Left kidney (tissue), 2 donors: ENCODE data around the gene NFE2L1. TPM values are rescaled to one million over a fixed set of nuclear protein-coding genes. Genes with fewer than 3 reads are reported as not detected.
A peak's percentile ranks its signal among the peaks of the same experiment; 100 is the strongest.

Experiments
- DNase-seq: peaks from one replicate; pipeline ENCODE4 v3.0.0-alpha.2; 2013
- polyA plus RNA-seq: library from polyadenylated mRNA; unstranded; fragments of 120-200 nt; gene quantifications from one replicate; pipeline ENCODE4 v1.2.1, GENCODE V29; 2013; ENCODE audit not compliant: insufficient read length

The NFE2L1 gene
- polyA plus RNA-seq, 1 donor: 218 TPM

DNA sequence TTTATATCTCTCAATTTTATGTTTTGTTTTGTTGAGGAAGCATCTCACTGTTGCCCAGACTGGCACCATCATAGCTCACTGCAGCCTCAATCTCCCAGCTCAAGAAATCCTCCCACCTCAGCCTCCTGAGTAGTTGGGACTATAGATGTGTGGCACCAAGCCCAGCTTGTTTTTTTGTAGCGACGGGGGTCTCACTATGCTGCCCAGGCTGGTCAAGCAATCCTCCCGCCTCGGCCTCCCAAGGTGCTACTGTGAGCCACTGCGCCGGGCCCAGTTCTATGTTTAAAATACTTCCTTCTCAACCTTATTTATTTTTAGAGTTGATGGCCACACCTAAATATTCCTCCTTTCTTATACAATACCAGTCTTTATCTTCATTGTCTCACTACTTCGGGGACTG lies 1.9 kb upstream of the NFE2L1 start:
- DNase-seq: no peak

DNA sequence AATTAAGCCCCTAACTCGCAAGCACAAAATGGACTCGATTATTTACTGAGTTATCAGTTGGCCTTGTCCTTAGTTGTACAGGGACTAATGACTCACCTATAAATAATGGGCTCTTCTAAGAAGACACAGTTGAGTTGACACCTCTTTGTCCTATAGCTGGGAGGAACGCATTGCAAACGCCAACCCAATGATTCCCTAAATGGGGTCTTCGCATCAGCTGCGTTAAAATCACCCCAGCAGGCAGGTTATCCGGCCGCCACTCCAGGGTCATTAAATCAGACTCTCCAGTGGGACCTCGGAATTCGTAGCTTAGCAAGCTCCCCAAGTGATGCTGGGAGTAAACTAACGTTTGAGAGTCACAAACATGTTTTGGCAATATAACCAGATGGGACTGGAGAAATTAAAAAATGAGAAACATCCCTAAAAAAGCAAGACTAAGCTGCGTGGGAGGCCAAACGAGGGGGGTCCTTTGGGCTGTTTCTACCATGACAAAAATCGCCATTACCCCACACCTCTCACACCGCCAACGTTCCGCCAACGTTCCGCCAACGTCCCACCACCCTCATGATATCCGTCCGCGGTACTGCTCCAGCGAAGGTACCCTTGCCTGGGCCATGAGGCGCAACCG lies 932 bp upstream of the NFE2L1 start:
- no peak for DNase-seq

DNA sequence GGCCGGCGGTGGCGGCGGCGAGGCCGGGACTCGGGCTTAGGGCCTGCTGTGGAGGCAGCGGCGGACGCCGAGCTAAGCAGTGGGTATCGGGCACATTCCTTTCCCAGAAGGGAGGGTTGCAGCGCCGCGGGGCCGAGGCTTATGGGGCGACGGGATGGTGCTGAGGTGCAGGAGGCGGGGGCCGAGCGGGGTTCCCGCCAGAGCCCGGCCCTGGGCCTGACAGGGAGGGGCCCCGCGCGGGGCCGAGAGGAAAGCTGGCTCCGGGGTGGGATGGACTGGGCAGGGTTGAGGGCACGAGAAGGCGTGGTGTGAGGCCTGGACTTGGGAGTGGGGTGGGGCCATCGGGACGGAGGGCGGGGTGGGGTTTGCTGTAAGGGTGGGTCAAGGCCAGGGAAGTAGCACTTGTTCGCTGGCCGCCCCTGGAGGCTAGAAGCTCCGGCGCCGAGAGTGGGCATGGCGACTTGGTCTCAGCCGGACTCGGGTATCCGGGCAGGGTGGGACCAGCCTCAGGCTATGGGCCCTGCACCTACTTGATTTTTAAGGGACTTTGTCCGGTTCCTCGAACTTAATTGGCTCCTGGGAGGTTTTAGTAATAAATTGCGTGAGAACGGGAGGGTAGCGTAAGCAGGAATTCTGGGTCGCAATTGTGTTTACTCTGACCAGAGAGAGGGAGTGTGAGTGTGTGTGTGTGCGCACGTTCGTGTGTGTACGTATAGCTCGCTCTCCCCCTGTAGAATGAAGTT lies 396 bp downstream of the NFE2L1 start:
- peak; percentile 70 for DNase-seq

DNA sequence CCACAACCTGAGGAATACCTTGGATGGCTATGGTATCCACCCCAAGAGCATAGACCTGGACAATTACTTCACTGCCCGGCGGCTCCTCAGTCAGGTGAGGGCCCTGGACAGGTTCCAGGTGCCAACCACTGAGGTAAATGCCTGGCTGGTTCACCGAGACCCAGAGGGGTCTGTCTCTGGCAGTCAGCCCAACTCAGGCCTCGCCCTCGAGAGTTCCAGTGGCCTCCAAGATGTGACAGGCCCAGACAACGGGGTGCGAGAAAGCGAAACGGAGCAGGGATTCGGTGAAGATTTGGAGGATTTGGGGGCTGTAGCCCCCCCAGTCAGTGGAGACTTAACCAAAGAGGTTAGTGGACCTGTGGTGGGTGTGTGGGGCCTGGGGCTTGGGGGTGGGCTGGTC lies 3.1 kb downstream of the NFE2L1 start:
- DNase-seq: no peak

DNA sequence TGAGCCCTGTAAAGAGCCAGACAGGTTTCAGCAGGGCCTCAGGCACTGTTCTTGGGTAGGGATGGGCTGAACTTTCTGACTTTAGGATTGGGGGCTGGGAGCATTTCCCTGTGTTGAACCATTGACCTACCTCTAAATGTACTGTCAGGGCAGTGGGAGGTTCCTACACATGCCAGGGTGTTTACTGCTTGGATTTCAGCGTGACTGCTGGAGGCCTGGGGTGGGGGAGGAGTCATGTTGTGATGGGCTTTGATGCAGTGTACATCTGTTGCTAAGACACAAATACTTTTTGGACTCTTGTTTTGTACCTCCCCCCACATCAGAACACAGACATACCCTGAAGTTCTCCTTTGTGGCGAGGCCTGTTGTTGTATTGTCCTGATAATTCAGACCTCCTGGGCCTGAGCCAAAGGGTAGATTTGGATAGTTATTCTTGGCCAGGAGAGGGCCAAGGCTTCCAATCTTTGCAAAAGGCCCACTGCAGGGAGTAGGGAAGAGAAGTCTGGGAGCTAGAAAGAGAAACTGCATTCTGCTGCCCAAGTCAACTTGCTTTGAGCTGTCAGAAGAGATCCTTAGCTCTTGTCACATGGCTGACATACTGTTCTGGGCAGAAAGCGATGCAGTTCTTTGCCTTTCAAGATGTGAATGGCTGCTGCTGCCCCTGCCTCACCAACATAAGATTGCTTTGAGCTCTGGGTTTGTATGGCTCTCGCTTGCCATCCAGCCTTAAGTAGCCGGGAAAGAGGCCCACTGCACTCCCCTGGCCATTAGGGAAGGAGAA lies 3.7 kb downstream of the NFE2L1 start:
- DNase-seq: peak; percentile 72

DNA sequence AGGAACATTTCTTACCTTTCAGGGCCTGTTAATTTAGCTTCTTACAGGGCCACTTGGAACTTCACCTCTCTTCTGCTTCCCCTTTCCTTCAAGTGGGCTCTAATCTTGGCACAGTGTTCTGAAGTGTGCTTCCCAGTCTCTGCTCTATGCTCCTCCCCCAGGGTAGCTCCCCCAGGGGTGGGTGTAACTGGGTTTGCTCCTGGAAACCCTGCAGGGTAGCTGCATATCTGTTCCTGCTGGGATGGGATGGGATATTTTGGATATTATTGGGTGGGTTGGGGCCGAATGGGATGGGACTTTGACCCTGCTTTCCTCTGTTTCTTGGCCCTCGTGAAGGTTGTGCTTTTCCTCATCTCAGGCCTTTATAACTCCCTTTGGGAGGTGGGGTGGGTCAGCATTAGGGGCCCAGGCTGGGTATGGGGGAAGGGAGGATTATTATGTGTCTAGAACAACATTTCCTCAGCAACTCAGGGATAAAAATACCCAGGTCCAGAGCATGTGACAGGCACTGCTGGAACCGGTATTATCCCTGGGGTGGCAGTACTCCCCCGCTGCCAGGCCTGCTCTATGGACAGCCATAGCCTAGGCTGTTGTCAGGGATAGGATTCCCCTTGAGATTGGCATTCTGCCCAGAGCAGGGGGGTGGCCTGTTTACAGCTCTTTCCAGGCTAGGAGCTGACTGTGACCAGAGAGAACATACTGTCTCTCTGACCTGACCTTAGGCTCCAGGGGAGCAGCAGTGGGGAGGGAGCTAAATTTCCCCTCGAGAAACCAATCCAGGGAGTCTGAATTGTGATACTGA lies 5.0 kb downstream of the NFE2L1 start:
- peak; percentile 77 for DNase-seq

DNA sequence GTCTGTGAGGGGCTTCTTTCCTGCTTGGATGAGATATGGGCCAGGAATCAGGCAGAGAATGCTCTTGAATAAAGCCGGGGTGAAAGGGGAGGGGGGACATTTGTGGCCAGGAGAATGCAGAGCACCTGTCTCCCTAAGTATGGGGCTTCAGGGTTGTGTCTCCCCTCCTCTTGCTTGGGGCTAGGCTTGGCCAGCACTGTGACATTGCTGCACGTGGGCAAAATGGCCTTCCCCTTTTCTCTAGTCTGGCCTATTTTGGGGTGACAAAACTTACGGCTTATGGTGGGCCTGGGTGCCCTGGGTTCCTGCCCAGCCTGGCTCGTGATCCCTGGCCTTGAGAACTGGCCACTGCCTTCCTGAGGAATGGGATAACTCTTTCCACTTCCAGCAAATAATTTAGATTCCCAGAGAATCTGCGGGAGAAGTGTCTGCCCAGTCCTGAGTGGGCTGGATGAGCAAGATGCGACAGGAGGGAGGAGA lies 5.6 kb downstream of the NFE2L1 start:
- no peak for DNase-seq

DNA sequence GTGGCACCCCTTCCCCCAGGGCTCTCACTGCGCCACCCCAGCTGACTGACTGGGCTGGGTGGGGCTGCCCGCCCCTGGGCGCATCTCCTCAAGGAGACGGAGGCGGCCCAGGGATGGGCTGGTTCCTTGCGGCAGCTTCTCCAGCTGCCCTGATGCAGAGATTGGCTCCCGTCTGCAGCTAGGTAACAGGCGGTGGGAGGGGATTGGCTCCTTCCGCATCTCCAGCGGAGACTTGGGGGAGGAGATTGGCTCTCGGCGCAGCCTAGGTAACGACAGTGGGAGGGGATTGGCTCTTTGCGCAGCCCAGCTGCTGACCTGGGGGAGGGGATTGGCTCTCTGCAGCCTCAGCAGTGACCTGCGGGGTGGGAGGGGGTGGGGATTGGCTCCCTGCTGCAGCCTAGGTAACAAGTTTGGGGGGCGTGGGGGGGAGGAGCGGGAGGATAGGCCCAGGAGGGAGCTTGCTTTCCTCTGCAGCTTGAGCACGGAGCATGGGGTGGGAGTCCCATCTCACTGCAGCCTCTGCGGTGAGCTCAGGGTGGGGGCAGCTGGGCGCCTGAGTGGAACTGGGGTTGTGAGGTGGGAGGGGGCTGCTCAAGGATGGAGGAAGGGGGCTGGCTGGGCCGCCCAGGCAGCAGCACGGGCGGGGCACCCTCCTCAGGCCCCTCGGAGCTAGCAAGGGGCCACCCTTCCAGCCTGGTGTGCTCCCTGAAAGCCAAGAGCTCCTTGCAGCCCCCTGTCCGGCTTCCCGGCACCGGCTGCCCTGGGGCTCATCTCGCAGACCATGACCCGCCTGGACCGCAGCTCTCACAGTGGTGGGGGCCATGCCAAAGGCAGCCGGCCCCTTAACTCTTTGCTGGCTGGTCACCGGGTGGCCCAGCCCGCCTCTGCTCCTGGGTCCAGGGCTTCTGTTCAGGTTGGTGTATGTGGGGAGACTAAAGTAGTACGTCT lies 6.4 kb downstream of the NFE2L1 start:
- peak; percentile 88 for DNase-seq

DNA sequence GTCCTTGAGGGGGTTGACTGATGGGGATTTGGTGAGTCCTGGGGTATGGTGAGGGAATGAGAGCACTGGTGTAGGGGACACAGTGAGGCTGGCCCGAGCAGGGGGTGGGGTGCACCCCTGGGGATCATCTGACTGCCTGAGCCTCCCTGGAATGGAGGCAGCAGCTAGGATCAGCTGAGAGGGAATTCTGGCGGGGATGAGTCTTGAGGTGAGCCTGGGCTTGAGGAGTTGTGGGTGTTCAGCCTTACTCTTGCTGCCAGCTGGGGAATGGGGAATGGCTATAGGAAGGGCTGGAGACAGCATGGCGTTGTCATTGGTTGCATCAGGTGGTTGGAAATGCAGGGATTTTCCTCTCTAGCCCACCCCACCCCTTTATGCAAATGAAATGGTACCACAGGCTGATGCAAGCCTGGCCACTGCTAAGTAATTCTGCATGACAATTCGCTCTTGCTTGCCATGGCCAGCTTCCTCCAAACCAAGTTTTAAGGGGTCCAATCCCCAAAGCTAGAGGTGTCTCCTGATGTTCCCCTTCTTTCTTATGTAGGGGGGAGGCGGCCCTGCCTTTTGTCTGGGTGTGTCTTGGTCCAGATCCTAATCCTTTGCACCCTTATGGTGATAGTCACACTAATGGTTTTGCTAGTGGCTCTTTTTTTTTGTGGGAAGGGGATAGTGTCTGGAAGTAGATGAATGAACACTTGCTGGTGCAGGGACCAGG lies 7.5 kb downstream of the NFE2L1 start:
- DNase-seq: no peak

DNA sequence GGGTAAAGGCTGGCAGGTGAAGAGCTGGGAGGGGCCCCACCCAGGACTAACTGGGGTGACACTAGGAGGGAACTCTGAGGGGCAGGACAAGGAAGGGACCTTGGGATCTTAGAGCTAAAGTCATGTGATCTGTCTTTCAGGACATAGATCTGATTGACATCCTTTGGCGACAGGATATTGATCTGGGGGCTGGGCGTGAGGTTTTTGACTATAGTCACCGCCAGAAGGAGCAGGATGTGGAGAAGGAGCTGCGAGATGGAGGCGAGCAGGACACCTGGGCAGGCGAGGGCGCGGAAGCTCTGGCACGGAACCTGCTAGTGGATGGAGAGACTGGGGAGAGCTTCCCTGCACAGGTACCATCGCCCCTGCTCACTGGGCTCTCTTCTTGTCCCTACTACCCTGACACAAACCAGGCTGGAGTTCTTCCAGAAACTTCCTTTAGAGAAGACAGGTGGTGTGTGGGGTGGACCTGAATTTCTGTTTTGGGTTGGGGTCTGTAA lies 8.1 kb downstream of the NFE2L1 start:
- DNase-seq: no peak

DNA sequence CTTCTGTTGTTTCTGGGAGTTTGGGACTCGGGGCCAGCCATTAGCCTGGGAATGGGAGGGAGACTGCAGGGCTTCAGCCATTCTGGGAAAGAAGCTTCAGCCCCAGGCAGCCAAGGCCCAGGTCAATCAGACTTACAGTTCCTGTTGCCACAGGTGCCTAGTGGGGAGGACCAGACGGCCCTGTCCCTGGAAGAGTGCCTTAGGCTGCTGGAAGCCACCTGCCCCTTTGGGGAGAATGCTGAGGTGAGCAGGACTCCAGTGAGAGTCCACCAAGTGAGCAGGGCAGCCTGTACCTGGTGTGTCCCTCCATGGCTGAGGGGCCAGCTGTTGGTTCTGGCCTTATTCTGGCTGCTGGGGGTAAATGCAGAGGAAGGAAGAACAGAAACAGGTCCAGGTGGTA lies 8.7 kb downstream of the NFE2L1 start:
- DNase-seq: no peak

DNA sequence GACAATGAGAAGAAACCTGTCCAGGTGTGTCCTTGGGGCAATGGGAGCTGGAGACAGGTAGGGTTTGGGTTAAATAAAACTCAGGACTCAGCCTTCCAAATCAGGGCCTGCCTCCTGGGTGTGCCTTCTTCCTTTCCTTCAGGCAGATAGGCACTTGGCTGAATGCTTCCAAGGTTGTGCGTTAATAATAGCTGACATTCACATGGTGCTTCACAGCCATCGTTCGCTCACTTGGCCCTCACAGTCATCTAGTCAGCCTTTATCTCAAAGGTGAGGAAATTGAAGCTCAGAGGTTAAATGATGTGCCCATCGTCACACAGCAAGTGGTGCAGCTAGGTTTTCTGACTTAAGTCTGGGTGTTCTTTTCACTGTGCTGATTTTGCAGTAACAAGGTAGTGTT lies 9.5 kb downstream of the NFE2L1 start:
- no peak for DNase-seq

DNA sequence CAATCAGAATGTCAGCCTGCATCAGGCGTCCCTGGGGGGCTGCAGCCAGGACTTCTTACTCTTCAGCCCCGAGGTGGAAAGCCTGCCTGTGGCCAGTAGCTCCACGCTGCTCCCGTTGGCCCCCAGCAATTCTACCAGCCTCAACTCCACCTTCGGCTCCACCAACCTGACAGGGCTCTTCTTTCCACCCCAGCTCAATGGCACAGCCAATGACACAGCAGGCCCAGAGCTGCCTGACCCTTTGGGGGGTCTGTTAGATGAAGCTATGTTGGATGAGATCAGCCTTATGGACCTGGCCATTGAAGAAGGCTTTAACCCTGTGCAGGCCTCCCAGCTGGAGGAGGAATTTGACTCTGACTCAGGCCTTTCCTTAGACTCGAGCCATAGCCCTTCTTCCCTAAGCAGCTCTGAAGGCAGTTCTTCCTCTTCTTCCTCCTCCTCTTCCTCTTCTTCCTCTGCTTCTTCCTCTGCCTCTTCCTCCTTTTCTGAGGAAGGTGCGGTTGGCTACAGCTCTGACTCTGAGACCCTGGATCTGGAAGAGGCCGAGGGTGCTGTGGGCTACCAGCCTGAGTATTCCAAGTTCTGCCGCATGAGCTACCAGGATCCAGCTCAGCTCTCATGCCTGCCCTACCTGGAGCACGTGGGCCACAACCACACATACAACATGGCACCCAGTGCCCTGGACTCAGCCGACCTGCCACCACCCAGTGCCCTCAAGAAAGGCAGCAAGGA lies 10.4 kb downstream of the NFE2L1 start:
- DNase-seq: no peak

DNA sequence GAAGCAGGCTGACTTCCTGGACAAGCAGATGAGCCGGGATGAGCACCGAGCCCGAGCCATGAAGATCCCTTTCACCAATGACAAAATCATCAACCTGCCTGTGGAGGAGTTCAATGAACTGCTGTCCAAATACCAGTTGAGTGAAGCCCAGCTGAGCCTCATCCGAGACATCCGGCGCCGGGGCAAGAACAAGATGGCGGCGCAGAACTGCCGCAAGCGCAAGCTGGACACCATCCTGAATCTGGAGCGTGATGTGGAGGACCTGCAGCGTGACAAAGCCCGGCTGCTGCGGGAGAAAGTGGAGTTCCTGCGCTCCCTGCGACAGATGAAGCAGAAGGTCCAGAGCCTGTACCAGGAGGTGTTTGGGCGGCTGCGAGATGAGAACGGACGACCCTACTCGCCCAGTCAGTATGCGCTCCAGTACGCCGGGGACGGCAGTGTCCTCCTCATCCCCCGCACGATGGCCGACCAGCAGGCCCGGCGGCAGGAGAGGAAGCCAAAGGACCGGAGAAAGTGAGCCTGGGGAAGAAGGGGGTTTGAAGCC lies 11.0 kb downstream of the NFE2L1 start:
- no peak for DNase-seq

DNA sequence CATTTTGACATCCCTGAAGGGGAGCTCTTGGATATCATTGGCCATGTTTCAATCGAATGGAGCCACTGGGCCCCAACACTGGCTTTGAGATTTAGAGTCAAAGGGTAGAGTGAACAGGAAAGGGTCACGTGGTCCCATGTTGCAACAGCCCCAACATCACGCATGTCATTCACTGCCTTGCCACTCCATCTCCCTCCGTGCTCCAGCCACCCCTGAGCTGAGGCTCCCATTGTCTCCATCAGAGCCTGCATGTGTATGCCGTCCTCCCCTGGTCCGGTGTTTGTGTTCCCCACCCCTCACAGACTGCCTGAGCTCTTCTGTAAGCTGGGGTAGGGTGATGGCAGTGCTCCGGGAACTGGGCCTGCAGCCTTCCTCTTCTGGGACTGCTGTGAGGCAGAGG lies 12.1 kb downstream of the NFE2L1 start:
- DNase-seq: no peak

DNA sequence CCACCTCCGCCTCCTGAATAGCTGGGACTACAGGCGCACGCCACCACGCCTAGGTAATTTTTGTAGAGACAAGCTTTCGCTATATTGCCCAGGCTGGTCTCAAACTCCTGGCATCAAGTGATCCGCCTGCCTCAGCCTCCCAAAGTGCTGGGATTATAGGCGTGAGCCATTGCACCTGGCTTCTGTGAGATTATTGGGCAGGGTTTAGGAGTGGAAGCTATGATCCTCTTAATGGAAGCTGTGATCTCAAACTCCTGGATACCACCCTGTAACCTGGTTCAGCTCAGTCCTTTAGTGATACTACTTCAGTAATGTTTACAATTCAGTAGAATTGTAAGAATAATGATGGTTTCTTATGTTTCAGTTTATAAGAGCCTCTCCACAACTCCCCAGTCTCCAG lies 14.1 kb downstream of the NFE2L1 start:
- DNase-seq: no peak

DNA sequence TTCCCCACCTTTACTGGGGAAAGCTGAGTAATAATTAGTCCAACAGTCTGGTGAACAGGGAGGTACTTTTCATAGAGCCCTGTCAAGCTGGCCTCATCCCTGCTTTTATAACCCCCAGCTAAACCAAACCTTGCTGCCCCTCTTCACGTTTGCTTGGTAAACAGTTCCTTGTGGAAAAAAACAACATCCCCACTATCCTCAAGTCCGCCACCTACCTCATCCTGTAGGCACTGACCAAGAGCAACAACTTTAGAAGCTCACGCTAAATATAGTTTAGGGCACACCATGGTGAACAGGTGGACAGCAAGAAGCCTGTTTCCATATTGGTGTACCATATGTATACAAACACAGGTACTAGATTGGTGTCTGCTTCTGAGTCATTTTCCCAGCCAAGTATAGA lies 16.5 kb downstream of the NFE2L1 start:
- no peak for DNase-seq

DNA sequence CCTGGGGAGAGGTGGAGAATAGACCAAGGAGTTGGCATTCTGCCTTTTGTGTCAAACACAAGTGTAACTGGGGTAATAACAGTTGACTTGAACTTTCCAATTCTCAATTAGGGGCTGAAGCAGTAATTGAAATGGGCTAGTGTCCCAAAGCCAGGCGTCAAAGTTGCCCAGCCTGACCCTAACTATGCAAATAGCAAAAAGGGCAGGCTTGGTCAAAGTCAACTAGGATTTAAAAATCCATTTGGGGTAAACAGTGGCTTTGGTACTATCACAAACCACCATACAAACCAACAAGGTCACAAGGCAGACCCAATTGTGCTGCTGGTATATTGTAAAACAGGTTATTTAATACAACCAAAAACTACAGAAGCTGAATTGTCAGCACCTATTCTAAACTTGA lies 18.0 kb downstream of the NFE2L1 start:
- no peak for DNase-seq

DNA sequence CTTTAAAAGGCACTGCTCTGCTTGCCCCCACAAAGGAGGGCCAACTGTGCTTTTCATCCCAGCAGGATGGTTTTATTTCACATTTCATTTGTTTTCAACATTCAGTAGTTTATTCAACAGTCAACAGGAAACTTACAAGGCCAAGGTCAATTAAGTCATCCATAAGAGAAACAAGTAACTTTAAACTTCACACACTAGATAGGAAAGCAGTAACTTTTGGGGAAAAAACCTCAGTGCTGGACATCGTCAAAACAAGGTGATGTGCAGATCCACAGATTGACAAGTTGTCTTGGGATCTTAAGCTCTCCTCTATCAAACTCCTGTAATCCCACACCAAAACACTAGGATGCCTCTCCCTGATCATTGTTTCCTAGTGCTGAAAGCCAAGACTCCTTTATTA lies 18.5 kb downstream of the NFE2L1 start:
- DNase-seq: no peak
